GM12874 (cell line): ENCODE measurements around the gene CLSTN3.

ENCODE experiments used
- CTCF ChIP-seq: IDR thresholded peaks from 2 replicates; pipeline ENCODE4 v1.5.1; 2011; ENCODE audit warnings: low read depth, mild to moderate bottlenecking, control low read depth, low read length, moderate library complexity; ENCODE audit not compliant: insufficient read depth

CLSTN3 gene

GRCh38 chr12:7141351-7142005, 11.3 kb downstream of the CLSTN3 start:
- no peak for TF ChIP-seq CTCF

- peak; percentile 69 for TF ChIP-seq CTCF
Measured at GRCh38 chr12:7142056-7142644, 12.0 kb downstream of the CLSTN3 start.

GRCh38 chr12:7142809-7143465, 12.8 kb downstream of the CLSTN3 start:
- no peak for TF ChIP-seq CTCF

- no peak for TF ChIP-seq CTCF
Measured at GRCh38 chr12:7143564-7143963, 13.4 kb downstream of the CLSTN3 start.

GRCh38 chr12:7144414-7145120, 14.4 kb downstream of the CLSTN3 start:
- TF ChIP-seq CTCF, result peak; percentile 23; the same call in 1 of the 2 replicates

- TF ChIP-seq CTCF, result no peak
Measured at GRCh38 chr12:7145671-7146070, 15.5 kb downstream of the CLSTN3 start.

GRCh38 chr12:7146228-7146627, 16.1 kb downstream of the CLSTN3 start:
- no peak for TF ChIP-seq CTCF
